Ramos (cell line): ENCODE results near the gene ZNF565.

Source experiments
- in situ Hi-C: fragments of 300-500 bp; cut with MboI; formaldehyde crosslinking; loops from one replicate; pipeline ENCODE4 v1.14.3; 2022; ENCODE audit warnings: low sequenced_read_pairs; ENCODE audit not compliant: unreplicated experiment

Gene ZNF565

DNA sequence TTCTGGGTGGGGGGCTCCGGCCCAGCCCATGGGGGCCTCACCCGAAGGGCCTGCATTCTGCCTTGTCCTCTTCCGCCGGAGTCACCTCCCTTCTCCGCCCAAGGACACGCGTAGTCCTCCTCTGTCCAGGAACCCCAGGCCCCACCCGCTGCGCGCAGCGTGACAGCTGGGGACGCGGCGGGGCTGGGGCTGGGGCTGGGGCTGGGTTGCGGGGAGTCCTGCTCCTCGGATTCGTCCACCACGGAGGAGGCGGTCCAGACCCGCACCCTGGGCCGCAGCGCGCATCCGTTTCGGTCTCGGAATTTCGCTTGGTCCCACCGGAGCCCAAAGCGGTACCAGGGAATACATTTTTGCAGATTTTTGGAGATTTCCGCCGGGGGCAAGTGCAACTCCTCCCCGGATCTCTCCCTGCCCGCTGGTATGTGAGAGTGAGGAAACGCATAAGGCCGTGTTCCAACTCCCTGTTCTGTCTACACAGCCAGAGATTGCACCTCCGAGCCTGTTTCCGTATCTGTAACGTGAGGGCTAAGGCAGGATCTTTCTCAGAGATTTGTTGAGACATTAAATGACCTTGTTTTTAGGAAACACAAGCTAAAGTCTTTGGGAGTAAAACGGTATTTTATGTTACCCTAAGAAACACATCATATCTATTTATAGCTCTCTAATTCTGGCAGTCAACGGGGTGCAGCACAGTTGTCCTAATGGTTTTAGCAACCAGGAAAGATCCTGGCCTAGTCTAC, 61.9 kb downstream of the ZNF565 start, which contains the start of gene COX7A1:
TSS of gene COX7A1 (minus strand) at position 96 of the 740 bp plus-strand sequence. CDS start at position 56, 40 bp downstream.
- in situ Hi-C loops: no loop called here

DNA sequence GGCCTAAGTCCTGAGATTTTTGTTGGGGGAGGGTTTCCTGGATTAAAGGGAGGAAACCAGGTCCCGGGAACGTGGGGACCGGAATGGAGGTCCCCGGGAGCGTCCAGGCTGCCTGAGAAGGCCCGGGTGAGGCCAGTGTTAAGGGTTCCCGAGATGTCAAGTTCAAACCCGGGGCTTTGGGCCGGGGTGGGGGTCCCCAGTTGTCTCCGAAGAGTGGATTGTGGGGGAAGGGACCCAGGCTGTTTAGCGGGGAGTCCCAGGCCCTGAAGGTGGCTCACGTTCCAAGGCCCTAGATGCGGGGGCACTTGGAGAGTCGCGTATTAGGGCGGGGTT, 62.5 kb downstream of the ZNF565 start:
- in situ Hi-C loops: no loop called here

DNA sequence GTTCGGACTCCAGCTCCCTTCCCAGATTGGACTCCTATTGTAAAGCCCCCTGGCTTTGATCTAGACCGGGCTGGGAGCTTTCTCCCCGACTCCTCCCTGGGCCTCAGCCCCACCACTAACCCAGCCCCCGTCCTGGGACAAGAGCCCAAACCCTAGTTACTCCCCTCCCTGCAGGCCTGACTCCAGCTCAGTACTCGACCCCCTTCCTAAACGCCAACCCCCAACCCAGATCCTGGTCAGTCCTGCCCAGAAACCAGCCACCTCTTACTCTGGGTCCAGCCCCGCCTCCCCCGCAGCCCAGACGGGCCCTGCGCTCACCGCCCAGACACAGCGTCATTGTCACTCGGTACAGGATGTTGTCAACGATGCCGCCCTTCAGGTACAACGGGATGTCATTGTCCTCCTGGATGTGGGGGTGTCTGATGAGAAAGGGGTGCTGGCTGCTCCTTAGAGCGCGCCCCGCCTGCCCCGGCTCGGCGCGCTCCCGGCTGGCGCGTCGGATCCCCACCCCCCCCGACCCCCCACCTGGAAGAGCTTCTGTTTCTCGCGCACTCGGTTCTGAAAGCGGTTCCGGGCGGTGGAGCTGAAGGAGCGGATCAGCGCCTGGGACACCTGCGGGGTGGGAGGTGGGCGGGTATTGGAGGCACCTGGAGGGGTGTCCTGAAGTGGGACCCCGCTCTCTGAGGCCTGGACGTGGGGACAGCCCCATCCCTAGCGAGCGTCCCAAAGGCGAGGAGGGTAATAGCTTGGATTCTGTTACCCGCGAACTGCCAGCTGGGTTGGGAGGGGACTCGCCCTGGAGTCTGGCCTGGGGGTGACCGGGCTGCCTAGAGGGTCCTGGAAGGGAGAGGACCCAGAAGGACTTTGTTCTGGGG, 63.1 kb downstream of the ZNF565 start:
- in situ Hi-C loops: no loop called here

DNA sequence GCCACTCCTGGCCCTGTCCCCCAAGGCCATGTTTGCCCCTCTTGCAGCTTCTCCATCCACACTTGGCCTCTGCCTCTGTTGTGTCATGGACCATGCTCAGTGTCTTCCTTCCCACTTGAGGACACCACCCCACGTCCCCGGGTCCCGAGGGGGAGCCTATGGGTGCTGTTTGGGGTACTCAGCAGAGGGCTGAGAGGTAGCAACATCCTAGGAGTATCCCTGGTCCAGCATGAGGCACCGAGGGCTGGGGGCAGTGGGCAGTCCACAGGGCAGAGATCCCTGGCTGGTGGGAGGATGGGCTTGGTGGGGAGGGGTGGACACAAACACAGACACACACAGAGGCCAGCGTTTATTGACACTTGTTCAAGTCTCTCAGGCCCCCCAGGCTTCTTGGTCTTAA, 63.9 kb downstream of the ZNF565 start:
- in situ Hi-C loops: no loop called here

DNA sequence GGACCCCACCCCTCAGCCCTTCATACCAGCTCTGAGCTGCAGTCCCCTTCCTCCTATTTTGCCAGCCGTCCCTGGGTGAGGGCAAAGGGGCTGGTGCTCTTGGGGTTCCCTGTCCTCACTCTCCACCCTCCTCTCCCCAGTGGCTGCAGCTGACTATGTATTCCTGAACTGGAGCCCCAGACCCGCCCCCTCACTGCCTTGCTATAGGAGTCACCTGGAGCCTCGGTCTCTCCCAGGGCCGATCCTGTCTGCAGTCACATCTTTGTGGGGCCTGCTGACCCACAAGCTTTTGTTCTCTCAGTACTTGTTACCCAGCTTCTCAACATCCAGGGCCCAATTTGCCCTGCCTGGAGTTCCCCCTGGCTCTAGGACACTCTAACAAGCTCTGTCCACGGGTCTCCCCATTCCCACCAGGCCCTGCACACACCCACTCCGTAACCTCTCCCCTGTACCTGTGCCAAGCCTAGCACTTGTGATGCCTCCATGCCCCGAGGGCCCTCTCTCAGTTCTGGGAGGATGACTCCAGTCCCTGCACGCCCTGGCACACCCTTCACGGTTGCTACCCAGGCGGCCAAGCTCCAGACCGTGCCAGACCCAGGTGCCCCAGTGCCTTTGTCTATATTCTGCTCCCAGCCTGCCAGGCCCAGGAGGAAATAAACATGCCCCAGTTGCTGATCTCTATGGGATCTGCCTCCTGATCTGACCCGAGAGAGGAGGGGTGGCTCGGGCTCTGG, 64.6 kb downstream of the ZNF565 start:
- in situ Hi-C loops: no loop called here

DNA sequence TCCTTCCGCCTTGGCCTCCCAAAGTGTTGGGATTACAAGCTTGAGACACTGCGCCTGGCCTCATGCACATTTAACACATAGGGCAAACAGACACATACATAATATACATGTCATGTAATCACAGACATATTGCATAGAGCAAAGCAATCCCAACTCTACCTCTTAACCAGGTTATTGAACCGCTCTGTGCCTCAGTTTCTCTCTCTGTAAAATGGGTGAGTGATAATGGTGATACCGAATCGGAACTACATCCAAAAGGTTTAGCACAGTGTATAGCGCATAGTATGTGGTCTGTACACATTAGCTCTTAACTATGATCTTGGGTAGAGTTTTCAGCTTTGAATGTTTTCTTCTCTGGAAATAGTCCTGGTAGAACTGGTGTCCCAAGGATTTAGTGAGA, 69.8 kb downstream of the ZNF565 start:
- in situ Hi-C loops: no loop called here

DNA sequence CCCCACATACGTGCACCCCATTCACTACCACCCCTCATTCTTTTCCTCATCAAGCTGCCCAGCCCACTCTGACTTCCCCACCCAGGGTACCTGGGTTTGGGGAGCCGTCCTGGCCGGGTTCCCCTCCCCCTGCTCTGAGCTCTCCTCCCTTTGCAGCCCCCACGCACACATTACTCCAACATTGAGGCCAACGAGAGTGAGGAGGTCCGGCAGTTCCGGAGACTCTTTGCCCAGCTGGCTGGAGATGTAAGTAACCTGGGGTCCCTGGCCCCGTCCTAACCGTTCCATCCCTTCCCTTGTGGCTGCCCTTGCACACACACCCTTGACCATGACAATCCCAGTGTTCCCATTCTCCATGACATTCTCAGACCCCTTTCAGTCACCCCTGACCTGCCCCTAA, 72.0 kb downstream of the ZNF565 start:
- in situ Hi-C loops: no loop called here

DNA sequence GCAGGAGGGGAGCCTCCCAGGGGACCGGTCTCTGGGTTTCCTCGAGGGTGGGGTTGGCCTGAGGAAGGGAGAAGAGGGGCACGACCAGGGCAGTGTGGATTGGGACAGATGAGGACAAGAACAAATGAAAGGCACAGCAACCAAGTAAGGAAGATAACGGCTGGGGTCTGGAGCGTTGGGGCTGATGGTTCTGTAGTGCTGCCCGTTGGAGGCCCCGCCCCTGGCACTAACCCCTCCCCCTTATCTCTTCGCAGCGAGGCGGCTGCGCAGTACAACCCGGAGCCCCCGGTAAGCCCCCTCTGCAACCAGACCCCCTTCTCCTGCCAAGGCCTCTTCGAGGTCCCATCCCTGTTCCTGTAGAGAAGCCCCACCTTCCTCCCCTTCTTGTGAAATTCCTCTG, 72.4 kb downstream of the ZNF565 start:
- in situ Hi-C loops: no loop called here

DNA sequence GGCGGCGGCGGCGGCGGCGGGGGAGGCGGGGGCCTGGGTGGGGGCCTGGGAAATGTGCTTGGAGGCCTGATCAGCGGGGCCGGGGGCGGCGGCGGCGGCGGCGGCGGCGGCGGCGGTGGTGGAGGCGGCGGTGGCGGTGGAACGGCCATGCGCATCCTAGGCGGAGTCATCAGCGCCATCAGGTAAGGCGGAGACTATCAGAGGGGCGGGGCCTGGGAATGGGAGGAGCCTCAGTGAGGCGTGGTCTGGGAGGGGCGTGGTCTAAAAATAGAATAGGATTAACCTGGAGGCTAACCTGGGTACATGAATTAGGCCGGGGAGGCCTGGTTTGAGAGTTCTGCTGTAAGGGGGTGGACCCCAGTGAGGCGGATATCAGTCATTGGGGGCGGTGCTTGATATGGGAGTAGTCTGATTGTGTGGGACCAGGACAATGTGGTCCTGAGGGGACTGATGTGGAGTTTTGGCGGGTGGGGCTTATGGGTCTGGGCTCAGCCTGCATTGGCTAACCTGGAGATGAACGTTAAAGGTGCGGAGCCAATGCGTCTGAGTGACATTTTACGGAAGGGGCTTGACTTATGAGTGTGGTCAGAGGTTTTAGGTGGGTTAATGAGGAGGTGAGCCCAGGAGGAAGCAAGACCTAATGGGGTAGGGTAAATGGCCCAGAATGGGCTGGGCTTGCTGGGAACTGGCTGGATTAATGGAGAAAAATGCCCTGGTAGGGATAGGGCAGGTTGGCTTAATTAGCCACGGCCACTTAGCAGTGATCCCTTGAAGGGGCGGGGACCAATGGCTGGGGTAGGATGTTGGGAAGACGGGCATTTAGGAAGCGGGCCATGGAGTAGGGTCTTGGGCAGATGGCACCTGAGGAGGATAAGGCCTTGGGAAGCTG, 73.2 kb downstream of the ZNF565 start:
- in situ Hi-C loops: no loop called here

DNA sequence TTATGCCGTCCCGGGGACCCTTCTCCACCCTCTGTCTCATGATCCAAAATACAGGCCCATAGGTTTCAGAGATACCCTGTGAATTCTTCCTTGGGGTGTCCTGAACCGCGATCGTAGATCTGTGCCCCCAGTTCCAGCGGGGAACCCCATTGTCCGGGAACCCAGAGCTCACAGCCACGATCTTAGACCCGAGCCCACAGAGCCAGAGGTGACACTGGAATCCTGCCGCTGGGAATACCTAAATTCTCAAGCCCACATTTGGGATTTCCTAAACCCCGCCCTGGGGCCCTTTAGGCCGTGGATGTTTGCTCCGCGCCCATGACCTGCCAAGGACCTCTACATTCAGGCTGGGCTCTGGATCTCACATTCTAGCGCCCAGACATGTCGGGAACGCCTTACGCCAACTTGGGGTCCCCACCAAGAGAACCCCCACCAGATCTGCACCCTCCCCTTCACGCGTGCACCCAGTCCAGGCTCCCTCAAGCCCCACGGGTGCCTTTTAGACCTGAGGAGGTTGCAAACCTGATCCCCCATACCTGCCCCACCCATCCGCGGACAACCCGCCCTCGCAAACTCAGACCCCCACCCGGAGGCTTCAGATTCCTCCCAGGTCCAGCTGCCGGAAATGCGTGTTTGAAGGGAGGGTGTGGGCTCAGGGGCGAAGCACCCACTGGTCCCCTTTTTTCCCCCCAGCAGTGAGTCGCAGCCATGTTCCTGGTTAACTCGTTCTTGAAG, 74.0 kb downstream of the ZNF565 start:
- in situ Hi-C loops: no loop called here

DNA sequence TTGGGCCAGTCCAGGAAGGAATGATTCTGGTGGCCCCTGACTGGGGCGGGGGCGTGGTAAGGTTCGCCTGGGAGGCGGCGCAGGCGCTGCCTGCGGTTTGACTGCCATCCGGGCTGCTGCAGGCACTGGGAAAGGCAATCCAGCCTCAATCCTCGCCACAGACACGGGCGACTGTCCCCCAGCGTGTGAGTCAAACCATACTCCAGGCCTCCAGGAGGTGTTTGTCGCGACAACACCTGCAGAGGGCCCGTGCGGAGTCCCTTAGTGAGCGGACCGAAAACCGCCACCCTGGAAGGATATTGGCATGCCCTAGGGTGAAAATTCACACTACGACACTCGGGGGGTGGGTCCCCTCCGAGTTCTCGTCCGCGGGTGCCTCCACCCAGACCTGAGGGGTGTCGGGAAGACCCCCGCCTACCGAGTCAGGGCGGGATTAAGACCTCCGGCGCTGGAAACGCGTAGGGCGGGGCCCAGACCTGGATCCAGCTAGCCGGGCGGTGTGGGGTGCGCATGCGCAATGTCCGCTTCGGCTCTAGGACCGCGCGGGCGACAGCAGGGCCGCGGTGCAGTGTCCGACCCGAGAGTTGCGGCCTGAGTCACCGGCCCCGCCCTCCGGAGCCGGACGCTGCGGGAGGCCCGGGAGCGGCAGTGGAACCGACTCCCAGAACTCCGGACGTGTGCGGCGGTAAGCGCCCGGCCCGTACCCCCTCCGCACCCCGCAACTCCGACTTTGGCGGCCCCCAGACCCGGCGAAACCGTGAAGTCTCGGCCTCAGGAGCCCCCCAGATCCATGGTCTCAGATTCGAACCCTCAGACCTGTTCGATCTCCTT, 74.8 kb downstream of the ZNF565 start, which contains the start of gene CAPNS1:
TSS of gene CAPNS1 (plus strand) at position 594 of the 831 bp plus-strand sequence. CDS start 946 bp downstream, outside the sequence.
- in situ Hi-C loops: no loop called here

DNA sequence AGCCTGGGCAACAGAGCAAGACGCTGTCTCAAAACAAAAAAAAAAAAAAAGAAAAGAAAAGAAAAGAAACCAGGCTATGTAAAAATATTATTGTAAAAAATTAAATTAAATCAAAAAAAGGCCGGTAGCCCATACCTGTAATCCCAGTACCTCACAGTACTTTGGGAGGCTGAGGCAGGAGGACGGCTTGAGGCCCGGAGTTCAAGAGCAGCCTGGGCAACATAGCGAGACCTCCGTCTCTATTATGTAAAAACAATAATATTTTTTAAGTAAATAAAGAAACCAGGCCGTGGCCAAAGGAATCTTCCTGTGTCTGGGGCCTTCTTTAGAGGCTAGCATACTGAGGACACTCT, 75.4 kb downstream of the ZNF565 start:
- in situ Hi-C loops: no loop called here

DNA sequence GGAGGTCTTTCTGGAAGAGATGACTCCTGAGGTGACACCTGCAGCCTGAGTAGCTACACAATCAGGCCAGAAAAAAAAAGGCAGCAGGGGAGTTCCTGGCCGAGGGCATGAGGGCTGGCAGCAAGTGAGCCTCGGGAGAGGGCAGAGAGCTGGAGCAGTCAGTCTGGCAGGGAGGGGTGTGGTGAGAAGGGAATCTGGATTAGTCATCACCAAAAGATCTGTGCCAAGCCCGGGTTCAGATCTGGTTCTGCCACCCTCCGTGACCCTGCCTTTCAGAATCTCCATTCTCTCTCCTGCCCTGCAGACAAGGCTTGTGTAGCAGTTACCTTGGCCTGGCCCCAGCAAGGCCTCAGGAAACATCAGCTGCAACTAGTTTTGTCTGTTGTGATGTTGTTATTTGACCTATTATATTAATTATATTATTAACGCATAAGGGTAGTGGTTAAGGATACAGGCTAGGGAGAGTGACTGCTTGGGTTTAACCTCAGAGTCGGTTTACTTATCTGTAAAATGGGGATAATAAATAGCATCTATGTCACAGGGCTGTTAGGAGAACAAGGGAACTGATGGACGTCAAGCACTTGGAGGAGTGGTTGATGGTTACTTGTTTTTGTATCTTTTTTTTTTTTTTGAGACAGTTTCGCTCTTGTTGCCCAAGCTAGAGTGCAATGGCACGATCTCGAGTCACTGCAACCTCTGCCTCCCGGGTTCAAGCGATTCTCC, 77.3 kb downstream of the ZNF565 start:
- in situ Hi-C loops: no loop called here

DNA sequence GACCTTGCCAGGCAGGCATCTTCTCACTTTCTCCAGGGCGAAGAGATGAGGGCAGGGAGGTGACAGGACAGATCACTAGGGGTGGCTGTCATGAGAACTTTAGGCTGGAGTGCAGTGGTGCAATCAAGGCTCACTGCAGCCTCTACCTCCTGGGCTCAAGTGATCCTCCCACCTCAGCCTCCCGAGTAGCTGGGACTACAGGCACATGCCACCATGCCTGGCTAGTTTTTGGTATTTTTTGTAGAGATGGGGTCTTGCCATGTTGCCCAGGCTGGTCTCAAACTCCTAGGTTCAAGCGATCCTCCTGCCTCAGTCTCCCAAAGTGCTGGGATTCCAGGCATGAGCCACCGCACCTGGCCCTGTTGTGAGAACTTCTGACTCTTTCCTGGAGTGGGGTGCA, 79.6 kb downstream of the ZNF565 start:
- in situ Hi-C loops: loop anchor here (5.0 kb wide), 1 partner anchor 37 kb away; no protein-coding TSS in a partner anchor
